ENCODE data around the gene SMPD3. TPM values are rescaled to one million over a fixed set of nuclear protein-coding genes. Genes with fewer than 3 reads are reported as not detected.

The SMPD3 gene
- total and polyA plus RNA-seq, 2 of the 4 experiments (the other 2 are of a cell fraction): not detected

DNA sequence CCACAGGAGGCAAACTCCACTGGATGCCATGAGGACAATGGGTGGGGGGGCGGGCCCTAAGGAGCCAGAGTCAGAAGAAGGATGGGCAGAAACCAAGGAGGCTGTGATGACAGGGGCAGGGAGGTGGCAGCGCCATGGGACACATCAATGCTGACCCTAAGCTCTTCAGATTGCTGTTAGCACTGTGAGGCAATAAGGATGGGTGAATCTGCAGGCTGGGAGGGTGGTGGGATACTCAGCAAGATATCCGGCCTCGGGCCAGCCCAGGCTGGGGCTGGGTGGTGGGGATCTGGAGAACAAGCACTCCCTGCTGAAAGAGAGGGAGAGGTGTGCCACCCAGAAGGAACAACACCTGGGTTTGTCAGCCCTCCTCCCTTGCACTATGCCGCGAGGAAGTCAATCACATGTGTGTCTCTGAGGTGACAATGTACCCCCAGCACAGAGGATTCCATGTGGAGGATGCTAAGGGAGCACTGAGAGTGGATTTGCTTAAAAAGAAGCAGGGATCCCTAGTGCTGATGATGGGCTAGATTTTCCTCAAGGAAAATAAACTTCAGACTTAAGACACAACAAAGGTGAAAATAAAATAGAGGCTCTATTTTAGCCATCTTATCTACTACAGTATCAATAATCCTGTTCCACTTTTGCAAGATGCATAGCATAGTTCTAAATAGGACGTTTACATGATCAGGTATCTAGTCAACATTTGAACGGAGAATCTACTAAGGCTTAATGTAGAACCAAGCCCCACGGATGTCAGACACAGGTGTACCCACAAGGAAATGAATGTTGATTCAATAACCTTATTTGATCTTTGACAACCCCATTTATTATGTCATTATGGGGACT lies 22.6 kb downstream of the SMPD3 start:
- ATAC-seq (ENCODE audit: low read depth) (no peak), DNase-seq (no peak)
- Histone ChIP-seq H3K27ac (ENCODE audit: insufficient read depth, low read length) (no peak overlapping the region), H4K20me1 (ENCODE audit: insufficient read depth, low read length) (no peaks in the 10 kb centered on the region; the same call in 1 of the 2 replicates), H2AK9ac (replicated peaks; ENCODE audit: low read depth, low read length, poor library complexity) (no peak overlapping the region), H4K5ac (ENCODE audit: low read depth, low read length) (no peak overlapping the region), H3K56ac (ENCODE audit: extremely low read depth, insufficient read depth, low read length) (no peak overlapping the region), H3K14ac (replicated peaks; ENCODE audit: low read depth, low read length) (no peak overlapping the region), H2BK5ac (ENCODE audit: low read depth, low read length, poor library complexity, severe bottlenecking) (no peak overlapping the region), H3K36me3 (ENCODE audit: control insufficient read depth, insufficient read depth, low read length) (no peaks in the 10 kb centered on the region), H3K4me1 (ENCODE audit: control insufficient read depth, insufficient read depth, low read length) (no peaks in the 10 kb centered on the region), H3K4me2 (ENCODE audit: low read depth, low read length) (no peak overlapping the region), H3K9ac (ENCODE audit: low read depth, low read length) (no peak overlapping the region), H3K4ac (ENCODE audit: low read depth, low read length) (no peak overlapping the region), H3K4me3 (ENCODE audit: insufficient read depth, low read depth, low read length) (no peak overlapping the region), H3K9me1 (ENCODE audit: insufficient read depth, low read length) (no peaks in the 10 kb centered on the region), H3K79me1 (ENCODE audit: low read depth in 1 of 2, low read length in 2 of 2) (no peaks in the 10 kb centered on the region), H3K27me3 (ENCODE audit: control insufficient read depth, insufficient read depth, low read length) (peaks cover 55% of the 10 kb centered on the region), H2BK15ac (ENCODE audit: low read depth, low read length) (no peak overlapping the region), H4K8ac (ENCODE audit: low read depth in 2 of 2, low read length in 2 of 2) (no peak overlapping the region), H3K9me3 (ENCODE audit: control insufficient read depth, insufficient read depth, low read length) (no peaks in the 10 kb centered on the region), H2AK5ac (ENCODE audit: low read depth, low read length) (no peak overlapping the region), H3K23ac (ENCODE audit: low read depth, low read length) (no peak overlapping the region), H2BK20ac (ENCODE audit: low read depth, low read length) (no peak overlapping the region), H2BK120ac (ENCODE audit: low read depth, low read length) (no peak overlapping the region), H3K18ac (ENCODE audit: low read depth, low read length) (no peak overlapping the region), H2AFZ (replicated peaks; ENCODE audit: low read length, poor library complexity) (no peak overlapping the region), H4K91ac (ENCODE audit: insufficient read depth, low read depth, low read length) (no peak overlapping the region)
- ChIA-PET POLR2A (ENCODE audit: unreplicated experiment) (no interaction called here), CTCF (interaction anchor here (0.7 kb wide), 1 partner anchor 29 kb away, joined by 3 read pairs; no protein-coding TSS in a partner anchor)
- 43% methylated on average over 1 of the region's 9 CpGs; no CpG with 5 or more reads in 1 of the 2 experiments for WGBS, 2 experiments (ENCODE audit: extremely low coverage in 2 of 2, insufficient read length in 1 of 2)
- TF ChIP-seq, protein P1, sequence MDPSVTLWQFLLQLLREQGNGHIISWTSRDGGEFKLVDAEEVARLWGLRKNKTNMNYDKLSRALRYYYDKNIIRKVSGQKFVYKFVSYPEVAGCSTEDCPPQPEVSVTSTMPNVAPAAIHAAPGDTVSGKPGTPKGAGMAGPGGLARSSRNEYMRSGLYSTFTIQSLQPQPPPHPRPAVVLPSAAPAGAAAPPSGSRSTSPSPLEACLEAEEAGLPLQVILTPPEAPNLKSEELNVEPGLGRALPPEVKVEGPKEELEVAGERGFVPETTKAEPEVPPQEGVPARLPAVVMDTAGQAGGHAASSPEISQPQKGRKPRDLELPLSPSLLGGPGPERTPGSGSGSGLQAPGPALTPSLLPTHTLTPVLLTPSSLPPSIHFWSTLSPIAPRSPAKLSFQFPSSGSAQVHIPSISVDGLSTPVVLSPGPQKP (IDR thresholded peaks at IDR 0.05; ENCODE audit: borderline replicate concordance, low read depth, low read length): no peak
- TF ChIP-seq FOS (IDR thresholded peaks at IDR 0.05; ENCODE audit: low read depth, low read length): no peak
- TF ChIP-seq MAFK (IDR thresholded peaks at IDR 0.05; ENCODE audit: low read depth, low read length): no peak
- no peak for TF ChIP-seq SMC3 (IDR thresholded peaks at IDR 0.05; ENCODE audit: low read depth, low read length)
- TF ChIP-seq, protein P2, sequence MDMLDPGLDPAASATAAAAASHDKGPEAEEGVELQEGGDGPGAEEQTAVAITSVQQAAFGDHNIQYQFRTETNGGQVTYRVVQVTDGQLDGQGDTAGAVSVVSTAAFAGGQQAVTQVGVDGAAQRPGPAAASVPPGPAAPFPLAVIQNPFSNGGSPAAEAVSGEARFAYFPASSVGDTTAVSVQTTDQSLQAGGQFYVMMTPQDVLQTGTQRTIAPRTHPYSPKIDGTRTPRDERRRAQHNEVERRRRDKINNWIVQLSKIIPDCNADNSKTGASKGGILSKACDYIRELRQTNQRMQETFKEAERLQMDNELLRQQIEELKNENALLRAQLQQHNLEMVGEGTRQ (IDR thresholded peaks at IDR 0.05; ENCODE audit: low read depth, low read length): no peak
- no peak for TF ChIP-seq CHD1 (IDR thresholded peaks at IDR 0.05; ENCODE audit: low read depth, low read length)
- no peak for TF ChIP-seq POLR2A (IDR thresholded peaks at IDR 0.05; ENCODE audit: low read depth, low read length)
- no peak for TF ChIP-seq MXI1 (IDR thresholded peaks at IDR 0.05; ENCODE audit: borderline replicate concordance, low read depth, low read length)
- no peak for TF ChIP-seq RCOR1 (IDR thresholded peaks at IDR 0.05; ENCODE audit: insufficient replicate concordance, low read length)
- TF ChIP-seq RFX5 (IDR thresholded peaks at IDR 0.05; ENCODE audit: low read depth, low read length): no peak
- TF ChIP-seq NFE2L2 (IDR thresholded peaks at IDR 0.05; ENCODE audit: low read depth, low read length): no peak
- no peak for TF ChIP-seq RAD21 (IDR thresholded peaks at IDR 0.05; ENCODE audit: low read length)
- TF ChIP-seq, protein P3, sequence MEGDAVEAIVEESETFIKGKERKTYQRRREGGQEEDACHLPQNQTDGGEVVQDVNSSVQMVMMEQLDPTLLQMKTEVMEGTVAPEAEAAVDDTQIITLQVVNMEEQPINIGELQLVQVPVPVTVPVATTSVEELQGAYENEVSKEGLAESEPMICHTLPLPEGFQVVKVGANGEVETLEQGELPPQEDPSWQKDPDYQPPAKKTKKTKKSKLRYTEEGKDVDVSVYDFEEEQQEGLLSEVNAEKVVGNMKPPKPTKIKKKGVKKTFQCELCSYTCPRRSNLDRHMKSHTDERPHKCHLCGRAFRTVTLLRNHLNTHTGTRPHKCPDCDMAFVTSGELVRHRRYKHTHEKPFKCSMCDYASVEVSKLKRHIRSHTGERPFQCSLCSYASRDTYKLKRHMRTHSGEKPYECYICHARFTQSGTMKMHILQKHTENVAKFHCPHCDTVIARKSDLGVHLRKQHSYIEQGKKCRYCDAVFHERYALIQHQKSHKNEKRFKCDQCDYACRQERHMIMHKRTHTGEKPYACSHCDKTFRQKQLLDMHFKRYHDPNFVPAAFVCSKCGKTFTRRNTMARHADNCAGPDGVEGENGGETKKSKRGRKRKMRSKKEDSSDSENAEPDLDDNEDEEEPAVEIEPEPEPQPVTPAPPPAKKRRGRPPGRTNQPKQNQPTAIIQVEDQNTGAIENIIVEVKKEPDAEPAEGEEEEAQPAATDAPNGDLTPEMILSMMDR (conservative IDR thresholded peaks at IDR 0.05; ENCODE audit: low read depth, low read length): no peak
- TF ChIP-seq MAZ (IDR thresholded peaks at IDR 0.05; ENCODE audit: borderline replicate concordance, low read depth, low read length): no peak
- no peak for TF ChIP-seq CEBPB (IDR thresholded peaks at IDR 0.05; ENCODE audit: low read depth, low read length)
- dilution Hi-C loops (cut with HindIII; ENCODE audit: low sequenced_read_pairs, unreplicated experiment) (no loop called here), in situ Hi-C loops (cut with MboI; ENCODE audit: low sequenced_read_pairs) (no loop called here), intact Hi-C loops (cut with micrococcal nuclease) (no loop called here)
- BruUV-seq (replicated peaks): no TSS peak

All from IMR-90 (cell line).